ENCODE data around the gene P2RX4.

GRCh38 chr12:121232977-121233627 is 23.2 kb downstream of the P2RX4 start:
- TF ChIP-seq CTCF (conservative IDR thresholded peaks at IDR 0.05 in 1 of 2, IDR thresholded peaks at IDR 0.05 in 1 of 2; ENCODE audit: extremely low read depth in 1 of 2, insufficient read depth in 1 of 2, low read depth in 1 of 2, low read length in 2 of 2) (no peak), EZH2 (IDR thresholded peaks at IDR 0.05; ENCODE audit: borderline replicate concordance, low read length) (no peak)
